K562 (cell line): ENCODE results near the gene CALU. TPM values are rescaled to one million over a fixed set of nuclear protein-coding genes. Genes with fewer than 3 reads are reported as not detected.

Experiments
- ATAC-seq: fragments of 200-7000 bp; cut with Tn5 transposase; 3 replicates; pipeline ENCODE4 v1.9.1; 2020; ENCODE audit warnings: moderate library complexity
- BruUV-seq: library from RNA; stranded (reverse); fragments of 400-500 nt; replicated peaks from 2 replicates; lab custom pipeline; 2021; lab: Mats Ljungman, UMichigan
- CTCF ChIA-PET: fragments of 300-600 bp; formaldehyde crosslinking; extraction: SDS; loops from one replicate; lab custom pipeline; 2021; ENCODE audit warnings: low intra/inter-chr PET ratio; lab: Yijun Ruan, JAX
- POLR2A ChIA-PET: fragments of 300-600, 350-650 bp; sonication (Branson Sonifier 250); formaldehyde crosslinking; extraction: SDS; loops from one replicate; lab custom pipeline; 2021; ENCODE audit warnings: antibody characterized with exemption, inconsistent platforms; lab: Yijun Ruan, JAX
- DNase-seq, 4 experiments: peaks; one replicate each; pipeline versions ENCODE4 v3.0.0 to v3.0.0-alpha.2; 2011 to 2018; ENCODE audit warnings: low spot score in 3 of 4, mixed read lengths in 3 of 4; ENCODE audit errors: extremely low read depth in 1 of 4
- FAIRE-seq: peaks from 2 replicates; lab custom pipeline; 2011; peaks lifted over from hg19 to GRCh38; lab: Jason Lieb, UNC
- H2AFZ ChIP-seq: 2 replicates; pipeline ENCODE4 v1.6.0; 2011; ENCODE audit warnings: low read depth, low read length, control low read depth, inconsistent platforms
- H3K27ac ChIP-seq: fragments of 200-600 bp; 3 replicates; pipeline ENCODE4 v1.8.0; 2011; ENCODE audit warnings: low read depth, mild to moderate bottlenecking, control low read depth, inconsistent platforms, low read length, moderate library complexity, mixed read lengths; ENCODE audit errors: extremely low read depth
- H3K27me3 ChIP-seq, 2 experiments: fragments of 300-600 bp in 1 of 2; 2 replicates in 1 of 2; 3 replicates in 1 of 2; pipeline versions ENCODE4 v1.6.0 to v1.8.0; 2011; ENCODE audit warnings: inconsistent platforms in 2 of 2, low read length in 2 of 2, mild to moderate bottlenecking in 1 of 2, mixed read lengths in 1 of 2, moderate library complexity in 1 of 2; ENCODE audit not compliant: control insufficient read depth in 2 of 2, insufficient read depth in 2 of 2
- H3K36me3 ChIP-seq: fragments of 300-600 bp; 3 replicates; pipeline ENCODE4 v1.8.0; 2011; ENCODE audit warnings: mild to moderate bottlenecking, low read length, inconsistent platforms; ENCODE audit not compliant: control insufficient read depth, insufficient read depth
- H3K4me1 ChIP-seq, 2 experiments: fragments of 200-600 bp in 1 of 2; replicated peaks in 1 of 2; 2 replicates in 1 of 2; 3 replicates in 1 of 2; pipeline versions ENCODE4 v1.5.1 to v1.8.0; 2011; ENCODE audit warnings: inconsistent platforms in 2 of 2, low read length in 2 of 2, mild to moderate bottlenecking in 1 of 2, mixed read lengths in 1 of 2, moderate library complexity in 1 of 2; ENCODE audit not compliant: control insufficient read depth in 2 of 2, insufficient read depth in 2 of 2
- H3K4me2 ChIP-seq: 2 replicates; pipeline ENCODE4 v1.6.1; 2011; ENCODE audit warnings: low read length, control low read depth, inconsistent platforms, mixed read lengths; ENCODE audit not compliant: insufficient read depth
- H3K4me3 ChIP-seq: fragments of 200-600 bp; sonication (generic), shearing (Covaris generic); 2 replicates; pipeline ENCODE4 v1.5.1; 2016; ENCODE audit warnings: control low read depth, inconsistent platforms
- H3K79me2 ChIP-seq: fragments of 200-600 bp; 3 replicates; pipeline ENCODE4 v1.8.0; 2011; ENCODE audit warnings: low read length, inconsistent platforms; ENCODE audit not compliant: control insufficient read depth, insufficient read depth
- H3K9ac ChIP-seq, 2 experiments: 2 replicates each; pipeline versions ENCODE4 v1.6.0 to v1.6.1; 2011; ENCODE audit warnings: low read depth in 2 of 2, low read length in 2 of 2, control low read depth in 1 of 2, inconsistent platforms in 1 of 2, mild to moderate bottlenecking in 1 of 2, mixed read lengths in 1 of 2; ENCODE audit not compliant: insufficient read depth in 1 of 2
- H3K9me1 ChIP-seq: one replicate; pipeline ENCODE4 v1.6.0; 2011; ENCODE audit warnings: inconsistent platforms, mild to moderate bottlenecking, low read length, moderate library complexity; ENCODE audit not compliant: control insufficient read depth, insufficient read depth
- H3K9me3 ChIP-seq: replicated peaks from 2 replicates; pipeline ENCODE4 v1.5.1; 2011; ENCODE audit warnings: low read depth, low read length, inconsistent platforms; ENCODE audit not compliant: control insufficient read depth, insufficient read depth
- H4K20me1 ChIP-seq: replicated peaks from 2 replicates; pipeline ENCODE4 v1.6.1; 2011; ENCODE audit warnings: low read length, inconsistent platforms, mixed read lengths; ENCODE audit not compliant: control insufficient read depth, insufficient read depth
- ATF7 ChIP-seq: fragments of 450-650 bp; IDR thresholded peaks from 2 replicates; pipeline ENCODE4 v1.7.1; 2014; ENCODE audit warnings: mild to moderate bottlenecking, moderate library complexity
- E2F1 ChIP-seq: sonication (generic); formaldehyde crosslinking; IDR thresholded peaks from 2 replicates; pipeline ENCODE4 v1.8.1; 2023; ENCODE audit warnings: mild to moderate bottlenecking, missing genetic modification reagents, moderate library complexity
- FOXP1 ChIP-seq: sonication (generic); formaldehyde crosslinking; IDR thresholded peaks from 2 replicates; pipeline ENCODE4 v1.8.0; 2022; ENCODE audit warnings: mild to moderate bottlenecking, missing genetic modification reagents
- HOMEZ ChIP-seq: fragments of 250-450 bp; sonication (Bioruptor Pico); IDR thresholded peaks from 2 replicates; pipeline ENCODE4 v1.4.0; 2020; ENCODE audit warnings: mild to moderate bottlenecking, moderate library complexity
- MAZ ChIP-seq, 2 experiments: fragments of 450-650 bp in 1 of 2; sonication (generic) in 1 of 2; formaldehyde crosslinking; IDR thresholded peaks in 1 of 2; conservative IDR thresholded peaks in 1 of 2; 2 replicates each; pipeline versions ENCODE4 v1.4.0 to v1.5.0; 2020; ENCODE audit warnings: mild to moderate bottlenecking in 1 of 2, missing genetic modification reagents in 1 of 2
- MCM3 ChIP-seq: fragments of 450-650 bp; IDR thresholded peaks from 2 replicates; pipeline ENCODE4 v1.6.1; 2016
- MNT ChIP-seq, 2 experiments: fragments of 450-650 bp; conservative IDR thresholded peaks; 2 replicates each; pipeline ENCODE4 v1.6.1; 2017; ENCODE audit warnings: mild to moderate bottlenecking in 2 of 2, moderate library complexity in 2 of 2
- NCOA1 ChIP-seq: fragments of 450-650 bp; IDR thresholded peaks from 2 replicates; pipeline ENCODE4 v1.6.1; 2016; ENCODE audit warnings: low read depth
- RBM15 ChIP-seq: fragments of 200-400 bp; formaldehyde crosslinking; IDR thresholded peaks from 2 replicates; pipeline ENCODE4 v1.6.1; 2018; ENCODE audit warnings: mild to moderate bottlenecking, low read length, moderate library complexity; ENCODE audit not compliant: insufficient read depth
- RUNX1 ChIP-seq: sonication (generic); IDR thresholded peaks from 2 replicates; pipeline ENCODE4 v1.6.1; 2016; ENCODE audit warnings: antibody characterized with exemption, low read depth
- SIX5 ChIP-seq, 2 experiments: IDR thresholded peaks; 2 replicates each; pipeline ENCODE4 v1.6.1; 2011; ENCODE audit warnings: low read length in 2 of 2, borderline replicate concordance in 1 of 2, low read depth in 1 of 2, mild to moderate bottlenecking in 1 of 2, moderate library complexity in 1 of 2; ENCODE audit not compliant: insufficient read depth in 1 of 2
- SMARCC2 ChIP-seq: fragments of 450-650 bp; IDR thresholded peaks from 2 replicates; pipeline ENCODE4 v1.6.1; 2017; ENCODE audit warnings: antibody characterized with exemption, moderate library complexity, mild to moderate bottlenecking, low read depth
- SREBF1 ChIP-seq: fragments of 150-350 bp; IDR thresholded peaks from 2 replicates; pipeline ENCODE4 v1.6.1; 2014; ENCODE audit warnings: antibody characterized with exemption, low read depth, low read length, borderline replicate concordance
- ZKSCAN8 ChIP-seq: fragments of 200-800 bp; sonication (Bioruptor generic); IDR thresholded peaks from 2 replicates; pipeline ENCODE4 v1.6.1; 2016; ENCODE audit warnings: missing genetic modification characterization, missing compliant biosample characterization
- ZNF174 ChIP-seq: fragments of 250-450 bp; sonication (Bioruptor Pico); IDR thresholded peaks from 2 replicates; pipeline ENCODE4 v1.4.0; 2020; ENCODE audit warnings: mild to moderate bottlenecking
- ZNF655 ChIP-seq: fragments of 250-450 bp; sonication (Bioruptor Pico); IDR thresholded peaks from 2 replicates; pipeline ENCODE4 v1.5.0; 2021
- WGBS: fragments of 100-300 bp; shearing (Covaris generic); methylation state at CpG from one replicate; pipeline ENCODE4 v1.1.6; 2016; ENCODE audit warnings: low coverage, mixed read lengths; ENCODE audit not compliant: insufficient coverage; ENCODE audit errors: missing lambda C conversion rate; 5-methylcytosine and 5-hydroxymethylcytosine counted together
- in situ Hi-C: fragments of 300-500 bp; cut with MboI; formaldehyde crosslinking; loops from 4 replicates; pipeline ENCODE4 v1.15.0; 2018; ENCODE audit warnings: inconsistent platforms, mixed read lengths
- intact Hi-C: fragments of 100-400 bp; cut with micrococcal nuclease; formaldehyde crosslinking; loops from 2 replicates; pipeline ENCODE4 v1.14.2; 2022
- polyA plus RNA-seq, 8 experiments: library from polyadenylated mRNA; depleted of rRNA in 4 of 8; stranded (reverse) in 5 of 8; unstranded in 3 of 8; fragments of >200 nt; fragmentation: Nextera tagmentation in 2 of 8; fragmentation: Illumina TruSeq in 1 of 8; extraction: Ambion mirVana in 2 of 8; extraction: Trizol in 1 of 8; gene quantifications; 2 replicates each; pipeline versions ENCODE4 v1.2.1 to v1.2.3, GENCODE V29; 2011 to 2014; ENCODE audit warnings: inconsistent platforms in 1 of 8, missing spikeins in 1 of 8
- total RNA-seq, 7 experiments: library from RNA; depleted of rRNA in 6 of 7; stranded (reverse); fragments of >200 nt in 6 of 7; fragmentation: Illumina TruSeq in 2 of 7; extraction: Trizol in 2 of 7; gene quantifications; 2 replicates each; pipeline versions ENCODE4 v1.2.1 to v1.2.3, GENCODE V29; 2011 to 2021; ENCODE audit warnings: low replicate concordance in 1 of 7

CALU gene
- total and polyA plus RNA-seq, 9 of the 15 experiments (the other 6 are each of a cell fraction or from before 2014, with no cell fraction given), result 166 to 286 (median 215) TPM

GRCh38 chr7:128800567-128800966, 61.4 kb downstream of the CALU start (continued):
- no peak for TF ChIP-seq RBM15
- TF ChIP-seq ZNF174 (CRISPR knock-in tag), result no peak

- FAIRE-seq (no peak), ATAC-seq (no peak), DNase-seq (no peak)
- H3K27ac ChIP-seq, result no peak overlapping the region
- WGBS, result 84% methylated on average over 9 of the region's 9 CpGs
- H3K79me2 ChIP-seq, result no peaks in the 10 kb centered on the region
- ChIA-PET POLR2A (interaction anchor here (0.5 to 2.3 kb wide), 4 partner anchors 8 to 60 kb away, joined by 3 to 7 read pairs (median 4); no protein-coding TSS in a partner anchor), CTCF (no interaction called here)
- no peaks in the 10 kb centered on the region for H3K27me3 ChIP-seq
- BruUV-seq, result no TSS peak
- in situ Hi-C loops (no loop called here), intact Hi-C loops (no loop called here)
- no peaks in the 10 kb centered on the region for H4K20me1 ChIP-seq
- no peaks in the 10 kb centered on the region for H3K9me3 ChIP-seq
- H3K9ac ChIP-seq, result no peak overlapping the region; a peak in 1 of 4 replicates
- H3K9me1 ChIP-seq, result no peaks in the 10 kb centered on the region
- no peak overlapping the region for H2AFZ ChIP-seq
- no peaks in the 10 kb centered on the region for H3K4me1 ChIP-seq
- peaks cover 40% of the 10 kb centered on the region for H3K36me3 ChIP-seq
- no peak overlapping the region for H3K4me2 ChIP-seq
- H3K4me3 ChIP-seq, result no peak overlapping the region
- no peak for TF ChIP-seq MAZ (CRISPR knock-in tag; conservative IDR thresholded peaks at IDR 0.05 in 1 of 2, IDR thresholded peaks at IDR 0.05 in 1 of 2)
- TF ChIP-seq NCOA1, result no peak
- TF ChIP-seq ZNF655 (CRISPR knock-in tag), result no peak
- TF ChIP-seq RUNX1, result no peak
- no peak for TF ChIP-seq HOMEZ
- no peak for TF ChIP-seq E2F1
- no peak for TF ChIP-seq ZKSCAN8 (CRISPR knock-in tag)
- TF ChIP-seq MCM3, result no peak
- TF ChIP-seq SMARCC2, result no peak
- TF ChIP-seq MNT (conservative IDR thresholded peaks at IDR 0.05), result no peak
- TF ChIP-seq ATF7, result no peak
- TF ChIP-seq FOXP1, result no peak
- TF ChIP-seq SIX5 (IDR thresholded peaks at IDR 0.05; ENCODE audit: borderline replicate concordance in 1 of 2, insufficient read depth in 1 of 2, low read depth in 1 of 2, low read length in 2 of 2), result no peak
- no peak for TF ChIP-seq SREBF1
These were observed 61.8 kb downstream of the CALU start for GRCh38 chr7:128801003-128801402.
